Activated CD4-positive, alpha-beta T cell treated with anti-CD3 and anti-CD28 coated beads, Interleukin-2, amount 50 U/mL, for 4 hours (primary cell): ENCODE measurements around the gene TRNP1.

Experiments
- DNase-seq, 2 experiments: peaks; one replicate each; pipeline ENCODE4 v3.0.0-alpha.2; 2020

TRNP1 gene

GRCh38 chr1:27003745-27004470, 10.4 kb downstream of the TRNP1 start:
- DNase-seq, result no peak

GRCh38 chr1:27004471-27005165, 11.1 kb downstream of the TRNP1 start:
- DNase-seq, result no peak

GRCh38 chr1:27005166-27005530, 11.7 kb downstream of the TRNP1 start:
- DNase-seq, result no peak

GRCh38 chr1:27005648-27006496, 12.4 kb downstream of the TRNP1 start:
- DNase-seq, result no peak

GRCh38 chr1:27006683-27007082, 13.2 kb downstream of the TRNP1 start:
- no peak for DNase-seq

- no peak for DNase-seq
These were observed 14.6 kb downstream of the TRNP1 start for GRCh38 chr1:27007909-27008582.

GRCh38 chr1:27009601-27010197, 16.2 kb downstream of the TRNP1 start:
- no peak for DNase-seq

GRCh38 chr1:27010226-27010994, 16.9 kb downstream of the TRNP1 start:
- DNase-seq, result no peak

- no peak for DNase-seq
These were observed 17.7 kb downstream of the TRNP1 start for GRCh38 chr1:27011058-27011764.

GRCh38 chr1:27011976-27012563, 18.6 kb downstream of the TRNP1 start:
- DNase-seq, result no peak

- no peak for DNase-seq
These were observed 21.8 kb downstream of the TRNP1 start for GRCh38 chr1:27015260-27015659.

- DNase-seq, result no peak
These were observed 22.9 kb downstream of the TRNP1 start for GRCh38 chr1:27016376-27016775.

GRCh38 chr1:27017207-27017606, 23.7 kb downstream of the TRNP1 start:
- no peak for DNase-seq

- no peak for DNase-seq
These were observed 24.8 kb downstream of the TRNP1 start for GRCh38 chr1:27018316-27018715.

- DNase-seq, result no peak
These were observed 28.0 kb downstream of the TRNP1 start for GRCh38 chr1:27021354-27022031.

- DNase-seq, result no peak
These were observed 32.2 kb downstream of the TRNP1 start for GRCh38 chr1:27025718-27026117.

GRCh38 chr1:27026621-27027574, 33.4 kb downstream of the TRNP1 start:
- no peak for DNase-seq

GRCh38 chr1:27027575-27028250, 34.2 kb downstream of the TRNP1 start:
- no peak for DNase-seq
